Prostate gland (tissue), 2 donors: ENCODE data around the gene IL25. TPM values are rescaled to one million over a fixed set of nuclear protein-coding genes. Genes with fewer than 3 reads are reported as not detected.

Experiments
- DNase-seq: peaks from one replicate; pipeline ENCODE4 v3.0.0-alpha.2; 2019; ENCODE audit warnings: low spot score
- H3K27ac ChIP-seq, 2 donors: fragments of 200-600 bp; sonication (generic); 2 replicates each; pipeline ENCODE4 v1.5.1; 2017 to 2019
- H3K27me3 ChIP-seq: fragments of 200-600 bp; sonication (generic); replicated peaks from 2 replicates; pipeline ENCODE4 v1.5.1; 2019; ENCODE audit not compliant: insufficient read depth
- H3K36me3 ChIP-seq, 2 donors: fragments of 200-600 bp; sonication (generic); 1 replicate in 1 of 2; 2 replicates in 1 of 2; pipeline versions ENCODE4 v1.5.1 to v1.8.1; 2017 to 2019
- H3K4me1 ChIP-seq: fragments of 200-600 bp; sonication (generic); replicated peaks from 2 replicates; pipeline ENCODE4 v1.5.1; 2019
- H3K4me3 ChIP-seq, 2 donors: fragments of 200-600 bp; sonication (generic); 2 replicates each; pipeline ENCODE4 v1.5.1; 2017 to 2019
- H3K9me3 ChIP-seq: fragments of 200-600 bp; sonication (generic); 2 replicates; pipeline ENCODE4 v1.5.1; 2017
- POLR2A ChIP-seq: fragments of 450-650 bp; IDR thresholded peaks from one replicate; pipeline ENCODE4 v1.6.1; 2016; ENCODE audit warnings: antibody characterized with exemption, mild to moderate bottlenecking
- POLR2AphosphoS5 ChIP-seq: sonication (generic); formaldehyde crosslinking; IDR thresholded peaks from one replicate; pipeline ENCODE4 v1.6.1; 2017; ENCODE audit warnings: antibody characterized with exemption
- WGBS: methylation state at CpG from one replicate; pipeline ENCODE4 v1.1.5; 2018; 5-methylcytosine and 5-hydroxymethylcytosine counted together
- intact Hi-C: fragments of 100-400 bp; cut with DNase I; formaldehyde crosslinking; loops from one replicate; pipeline ENCODE4 v1.14.2; 2022
- total RNA-seq, 2 donors: library from RNA; depleted of rRNA; stranded (reverse); fragments of >200 nt; gene quantifications; one replicate each; pipeline ENCODE4 v1.1.0, GENCODE V29; 2016
- TF ChIP-seq, protein P1 (sequence below), 4 experiments: fragments of 200-600 bp in 2 of 4; fragments of 450-650 bp in 2 of 4; sonication (generic) in 2 of 4; IDR thresholded peaks; 1 replicate in 3 of 4; 2 replicates in 1 of 4; pipeline ENCODE4 v1.5.1; 2016 to 2019; ENCODE audit warnings: antibody characterized with exemption in 4 of 4, mild to moderate bottlenecking in 2 of 4, moderate library complexity in 2 of 4

The IL25 gene
- total RNA-seq, 2 donors from 2014 or later, result not detected

- intact Hi-C loops, result no loop called here
- no peaks in the 10 kb centered on the region for H3K9me3 ChIP-seq
- TF ChIP-seq, protein P1, sequence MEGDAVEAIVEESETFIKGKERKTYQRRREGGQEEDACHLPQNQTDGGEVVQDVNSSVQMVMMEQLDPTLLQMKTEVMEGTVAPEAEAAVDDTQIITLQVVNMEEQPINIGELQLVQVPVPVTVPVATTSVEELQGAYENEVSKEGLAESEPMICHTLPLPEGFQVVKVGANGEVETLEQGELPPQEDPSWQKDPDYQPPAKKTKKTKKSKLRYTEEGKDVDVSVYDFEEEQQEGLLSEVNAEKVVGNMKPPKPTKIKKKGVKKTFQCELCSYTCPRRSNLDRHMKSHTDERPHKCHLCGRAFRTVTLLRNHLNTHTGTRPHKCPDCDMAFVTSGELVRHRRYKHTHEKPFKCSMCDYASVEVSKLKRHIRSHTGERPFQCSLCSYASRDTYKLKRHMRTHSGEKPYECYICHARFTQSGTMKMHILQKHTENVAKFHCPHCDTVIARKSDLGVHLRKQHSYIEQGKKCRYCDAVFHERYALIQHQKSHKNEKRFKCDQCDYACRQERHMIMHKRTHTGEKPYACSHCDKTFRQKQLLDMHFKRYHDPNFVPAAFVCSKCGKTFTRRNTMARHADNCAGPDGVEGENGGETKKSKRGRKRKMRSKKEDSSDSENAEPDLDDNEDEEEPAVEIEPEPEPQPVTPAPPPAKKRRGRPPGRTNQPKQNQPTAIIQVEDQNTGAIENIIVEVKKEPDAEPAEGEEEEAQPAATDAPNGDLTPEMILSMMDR (IDR thresholded peaks at IDR 0.05), result no peak
- TF ChIP-seq POLR2AphosphoS5 (no peak), POLR2A (no peak)
- H3K27me3 ChIP-seq, result no peaks in the 10 kb centered on the region
- H3K4me1 ChIP-seq, result no peaks in the 10 kb centered on the region
- no peaks in the 10 kb centered on the region for H3K36me3 ChIP-seq
- no peak for DNase-seq
- 85% methylated on average over 3 of the region's 3 CpGs for WGBS
- H3K4me3 ChIP-seq, result no peak overlapping the region
- H3K27ac ChIP-seq, result no peak overlapping the region
Measured at GRCh38 chr14:23373041-23373440, 432 bp downstream of the IL25 start.

DNA sequence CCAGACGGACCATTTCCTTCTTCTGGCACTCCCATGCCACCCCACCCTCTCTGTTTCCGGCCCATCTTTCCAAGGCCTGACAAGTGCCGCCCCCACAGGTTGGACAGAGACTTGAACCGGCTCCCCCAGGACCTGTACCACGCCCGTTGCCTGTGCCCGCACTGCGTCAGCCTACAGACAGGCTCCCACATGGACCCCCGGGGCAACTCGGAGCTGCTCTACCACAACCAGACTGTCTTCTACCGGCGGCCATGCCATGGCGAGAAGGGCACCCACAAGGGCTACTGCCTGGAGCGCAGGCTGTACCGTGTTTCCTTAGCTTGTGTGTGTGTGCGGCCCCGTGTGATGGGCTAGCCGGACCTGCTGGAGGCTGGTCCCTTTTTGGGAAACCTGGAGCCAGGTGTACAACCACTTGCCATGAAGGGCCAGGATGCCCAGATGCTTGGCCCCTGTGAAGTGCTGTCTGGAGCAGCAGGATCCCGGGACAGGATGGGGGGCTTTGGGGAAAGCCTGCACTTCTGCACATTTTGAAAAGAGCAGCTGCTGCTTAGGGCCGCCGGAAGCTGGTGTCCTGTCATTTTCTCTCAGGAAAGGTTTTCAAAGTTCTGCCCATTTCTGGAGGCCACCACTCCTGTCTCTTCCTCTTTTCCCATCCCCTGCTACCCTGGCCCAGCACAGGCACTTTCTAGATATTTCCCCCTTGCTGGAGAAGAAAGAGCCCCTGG, 3.1 kb downstream of the IL25 start:
- Histone ChIP-seq H3K4me1 (no peaks in the 10 kb centered on the region), H3K36me3 (no peaks in the 10 kb centered on the region), H3K27ac (no peak overlapping the region), H3K4me3 (no peak overlapping the region), H3K9me3 (no peaks in the 10 kb centered on the region), H3K27me3 (no peaks in the 10 kb centered on the region)
- 89% methylated on average over 18 of the region's 21 CpGs for WGBS
- DNase-seq, result no peak
- intact Hi-C loops, result no loop called here
- no peak for TF ChIP-seq POLR2A
- TF ChIP-seq, protein P1 (IDR thresholded peaks at IDR 0.05), result no peak
- no peak for TF ChIP-seq POLR2AphosphoS5

- Histone ChIP-seq H3K27me3 (no peaks in the 10 kb centered on the region), H3K9me3 (no peaks in the 10 kb centered on the region), H3K4me3 (no peak within 1 kb of the TSS), H3K27ac (no peak within 1 kb of the TSS), H3K4me1 (no peaks in the 10 kb centered on the region), H3K36me3 (no peaks in the 10 kb centered on the region)
- intact Hi-C loops, result no loop called here
- 37% methylated on average over 13 of the region's 13 CpGs for WGBS
- no peak for DNase-seq
- TF ChIP-seq POLR2AphosphoS5 (no peak), POLR2A (no peak)
- TF ChIP-seq, protein P1 (IDR thresholded peaks at IDR 0.05), result no peak
Measured at GRCh38 chr14:23376482-23377197, 4.0 kb downstream of the IL25 start, which contains the start of gene CMTM5. TSS of gene CMTM5 (plus strand) at chr14:23377046. CDS start at chr14:23377252, 206 bp downstream.

DNA sequence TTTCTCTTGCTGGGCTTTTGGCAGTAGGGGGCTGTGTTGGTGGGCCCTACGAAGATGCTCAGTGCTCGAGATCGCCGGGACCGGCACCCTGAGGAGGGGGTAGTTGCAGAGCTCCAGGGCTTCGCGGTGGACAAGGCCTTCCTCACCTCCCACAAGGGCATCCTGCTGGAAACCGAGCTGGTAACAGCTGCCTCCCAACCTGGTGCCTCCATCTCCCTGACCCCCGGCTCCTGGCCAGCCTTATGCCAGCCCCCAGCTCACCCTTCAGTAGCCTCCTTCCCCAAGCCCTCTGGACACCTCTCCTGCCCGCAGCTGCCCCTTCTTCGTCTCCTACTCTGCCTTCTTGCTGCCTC, 4.6 kb downstream of the IL25 start:
- no peaks in the 10 kb centered on the region for H3K27me3 ChIP-seq
- no peak overlapping the region for H3K4me3 ChIP-seq
- no peak for DNase-seq
- H3K36me3 ChIP-seq, result no peaks in the 10 kb centered on the region
- H3K9me3 ChIP-seq, result no peaks in the 10 kb centered on the region
- no peak overlapping the region for H3K27ac ChIP-seq
- intact Hi-C loops, result no loop called here
- TF ChIP-seq, protein P1 (IDR thresholded peaks at IDR 0.05), result no peak
- no peak for TF ChIP-seq POLR2A
- no peak for TF ChIP-seq POLR2AphosphoS5
- 39% methylated on average over 11 of the region's 11 CpGs for WGBS
- no peaks in the 10 kb centered on the region for H3K4me1 ChIP-seq
